Endometrium (tissue), 2 donors: ENCODE data around the gene FAM240B.
A peak's percentile ranks its signal among the peaks of the same experiment; 100 is the strongest.

Source experiments
- FAIRE-seq: peaks from 2 replicates; lab custom pipeline; 2012; peaks lifted over from hg19 to GRCh38; lab: Jason Lieb, UNC
- donor health status: control.
- donor health status: control.

Gene FAM240B

GRCh38 chr9:38720083-38720745 is at the start of gene FAM240B:
Gene FAM240B, minus strand, starts transcription at chr9:38720133. Its CDS starts 16,134 bp downstream, at chr9:38703999.
- no peak for FAIRE-seq

GRCh38 chr9:38768351-38768761 is 48.4 kb upstream of the FAM240B start:
- FAIRE-seq = no peak

GRCh38 chr9:38765101-38765500 is 45.2 kb upstream of the FAM240B start:
- FAIRE-seq = no peak

GRCh38 chr9:38761999-38762398 is 42.1 kb upstream of the FAM240B start:
- FAIRE-seq = no peak

- FAIRE-seq = no peak
These were observed 41.4 kb upstream of the FAM240B start for GRCh38 chr9:38761339-38761738.

- no peak for FAIRE-seq
These were observed 36.8 kb upstream of the FAM240B start for GRCh38 chr9:38756702-38757101.

GRCh38 chr9:38747941-38748340 is 28.0 kb upstream of the FAM240B start:
- no peak for FAIRE-seq

- FAIRE-seq = no peak
These were observed 27.1 kb upstream of the FAM240B start for GRCh38 chr9:38747067-38747466.

GRCh38 chr9:38746303-38746702 is 26.4 kb upstream of the FAM240B start:
- FAIRE-seq = no peak

GRCh38 chr9:38744484-38744883 is 24.6 kb upstream of the FAM240B start:
- no peak for FAIRE-seq

GRCh38 chr9:38737246-38737645 is 17.3 kb upstream of the FAM240B start:
- no peak for FAIRE-seq

GRCh38 chr9:38734831-38735230 is 14.9 kb upstream of the FAM240B start:
- no peak for FAIRE-seq

GRCh38 chr9:38733503-38733902 is 13.6 kb upstream of the FAM240B start:
- no peak for FAIRE-seq

- no peak for FAIRE-seq
These were observed 13.0 kb upstream of the FAM240B start for GRCh38 chr9:38732885-38733284.

- FAIRE-seq = no peak
These were observed 7.6 kb upstream of the FAM240B start for GRCh38 chr9:38727497-38728001.

- FAIRE-seq = no peak
These were observed 4.8 kb upstream of the FAM240B start for GRCh38 chr9:38724754-38725153.

- FAIRE-seq = no peak
These were observed 1.8 kb downstream of the FAM240B start for GRCh38 chr9:38718148-38718547.

GRCh38 chr9:38715684-38716083 is 4.2 kb downstream of the FAM240B start:
- no peak for FAIRE-seq

GRCh38 chr9:38713426-38713825 is 6.5 kb downstream of the FAM240B start:
- FAIRE-seq = peak; percentile 66

- FAIRE-seq = no peak
These were observed 11.2 kb downstream of the FAM240B start for GRCh38 chr9:38708759-38709158.

- FAIRE-seq = no peak
These were observed 11.9 kb downstream of the FAM240B start for GRCh38 chr9:38707885-38708637.

GRCh38 chr9:38706493-38706892 is 13.4 kb downstream of the FAM240B start:
- no peak for FAIRE-seq

- FAIRE-seq = no peak
These were observed 14.0 kb downstream of the FAM240B start for GRCh38 chr9:38705917-38706316.

GRCh38 chr9:38700695-38701094 is 19.2 kb downstream of the FAM240B start:
- no peak for FAIRE-seq
